DOHH2 (cell line): ENCODE measurements around the gene VAT1.

ENCODE experiments used
- H3F3A ChIP-seq: fragments of 200-600 bp; sonication (generic), shearing (Covaris generic); 2 replicates; pipeline ENCODE4 v1.6.0; 2016; ENCODE audit warnings: antibody characterized with exemption, mild to moderate bottlenecking; ENCODE audit not compliant: control insufficient read depth, insufficient read depth
- H3K27ac ChIP-seq: fragments of 200-600 bp; sonication (generic); 2 replicates; pipeline ENCODE4 v1.5.1; 2014; ENCODE audit warnings: low read depth, mild to moderate bottlenecking, low read length, moderate library complexity
- H3K27me3 ChIP-seq: fragments of 200-600 bp; sonication (generic); 2 replicates; pipeline ENCODE4 v1.6.1; 2014; ENCODE audit warnings: mild to moderate bottlenecking, low read length, mixed read lengths; ENCODE audit not compliant: control insufficient read depth
- H3K36me3 ChIP-seq: fragments of 200-600 bp; sonication (generic); 2 replicates; pipeline ENCODE4 v1.6.1; 2014; ENCODE audit warnings: mild to moderate bottlenecking, low read length, moderate library complexity, mixed read lengths; ENCODE audit not compliant: control insufficient read depth
- H3K4me1 ChIP-seq: fragments of 200-600 bp; sonication (generic); 2 replicates; pipeline ENCODE4 v1.6.1; 2014; ENCODE audit warnings: mild to moderate bottlenecking, low read length, mixed read lengths; ENCODE audit not compliant: control insufficient read depth
- H3K4me2 ChIP-seq: fragments of 200-600 bp; sonication (generic); 2 replicates; pipeline ENCODE4 v1.6.0; 2014; ENCODE audit warnings: mild to moderate bottlenecking, low read length, moderate library complexity
- H3K4me3 ChIP-seq: fragments of 200-600 bp; sonication (generic); 2 replicates; pipeline ENCODE4 v1.5.1; 2014; ENCODE audit warnings: mild to moderate bottlenecking, low read length, mixed read lengths
- H3K79me2 ChIP-seq: fragments of 200-600 bp; sonication (generic); 2 replicates; pipeline ENCODE4 v1.6.1; 2014; ENCODE audit warnings: mild to moderate bottlenecking, low read length, mixed read lengths; ENCODE audit not compliant: control insufficient read depth
- H3K9me2 ChIP-seq: fragments of 200-600 bp; sonication (generic); replicated peaks from 2 replicates; pipeline ENCODE4 v1.6.1; 2014; ENCODE audit warnings: mild to moderate bottlenecking, low read length, mixed read lengths; ENCODE audit not compliant: control insufficient read depth
- H3K9me3 ChIP-seq: fragments of 200-600 bp; sonication (generic); 2 replicates; pipeline ENCODE4 v1.6.1; 2014; ENCODE audit warnings: antibody characterized with exemption, low read length, mixed read lengths; ENCODE audit not compliant: control insufficient read depth, insufficient read depth
- H4K20me1 ChIP-seq: fragments of 200-600 bp; sonication (generic); 2 replicates; pipeline ENCODE4 v1.6.0; 2014; ENCODE audit warnings: low read depth, mild to moderate bottlenecking, antibody characterized with exemption, low read length, moderate library complexity; ENCODE audit not compliant: control insufficient read depth, insufficient read depth
- CTCF ChIP-seq: fragments of 200-600 bp; sonication (generic); IDR thresholded peaks from one replicate; pipeline ENCODE4 v1.5.1; 2014; ENCODE audit warnings: antibody characterized with exemption, mild to moderate bottlenecking, low read depth, low read length; ENCODE audit not compliant: poor library complexity, severe bottlenecking
- EZH2phosphoT487 ChIP-seq: fragments of 200-600 bp; sonication (generic); IDR thresholded peaks from 2 replicates; pipeline ENCODE4 v1.6.1; 2017; ENCODE audit warnings: borderline replicate concordance, mild to moderate bottlenecking, antibody characterized with exemption, low read length, moderate library complexity, mixed read lengths

Gene VAT1

GRCh38 chr17:43034894-43035293 lies 12.7 kb upstream of the VAT1 start:
- TF ChIP-seq EZH2phosphoT487, result no peak
- TF ChIP-seq CTCF, result no peak
- Histone ChIP-seq H3K4me3 (no peak overlapping the region), H3K27ac (no peak overlapping the region), H3K4me2 (no peak overlapping the region), H3K9me3 (no peaks in the 10 kb centered on the region), H3F3A (no peaks in the 10 kb centered on the region), H3K27me3 (peaks cover 4% of the 10 kb centered on the region), H3K79me2 (no peaks in the 10 kb centered on the region), H4K20me1 (no peaks in the 10 kb centered on the region), H3K9me2 (no peaks in the 10 kb centered on the region), H3K36me3 (no peaks in the 10 kb centered on the region), H3K4me1 (no peaks in the 10 kb centered on the region)

- peaks cover 4% of the 10 kb centered on the region for H3K27me3 ChIP-seq
- H3K36me3 ChIP-seq, result no peaks in the 10 kb centered on the region
- no peak for TF ChIP-seq CTCF
- no peak for TF ChIP-seq EZH2phosphoT487
- H3K79me2 ChIP-seq, result no peaks in the 10 kb centered on the region
- H3K9me2 ChIP-seq, result no peaks in the 10 kb centered on the region
- H3F3A ChIP-seq, result no peaks in the 10 kb centered on the region
- H3K27ac ChIP-seq, result no peak overlapping the region
- no peak overlapping the region for H3K4me3 ChIP-seq
- no peaks in the 10 kb centered on the region for H4K20me1 ChIP-seq
- H3K4me2 ChIP-seq, result no peak overlapping the region
- no peaks in the 10 kb centered on the region for H3K4me1 ChIP-seq
- no peaks in the 10 kb centered on the region for H3K9me3 ChIP-seq
Measured at GRCh38 chr17:43033948-43034881, 12.0 kb upstream of the VAT1 start.

- Histone ChIP-seq H3K9me3 (no peaks in the 10 kb centered on the region), H3K79me2 (no peaks in the 10 kb centered on the region), H3K27ac (no peak overlapping the region), H3K27me3 (peaks cover 11% of the 10 kb centered on the region), H3K4me3 (no peak overlapping the region), H3K9me2 (no peaks in the 10 kb centered on the region), H3F3A (no peaks in the 10 kb centered on the region), H3K4me2 (no peak overlapping the region), H3K36me3 (no peaks in the 10 kb centered on the region), H3K4me1 (no peaks in the 10 kb centered on the region), H4K20me1 (no peaks in the 10 kb centered on the region)
- TF ChIP-seq EZH2phosphoT487, result no peak
- TF ChIP-seq CTCF, result no peak
Measured at GRCh38 chr17:43031666-43032065, 9.5 kb upstream of the VAT1 start.
